Measurements from ENCODE around the gene PHLPP2. TPM values are rescaled to one million over a fixed set of nuclear protein-coding genes. Genes with fewer than 3 reads are reported as not detected.

PHLPP2 gene
- total and polyA plus RNA-seq, 2 experiments from 2014 or later = 7.4 to 15.0 TPM

- Histone ChIP-seq H3K9me2 (replicated peaks; ENCODE audit: insufficient read depth) (no peaks in the 10 kb centered on the region), H3K27me3 (no peaks in the 10 kb centered on the region), H3K79me2 (peaks cover 58% of the 10 kb centered on the region), H3K4me2 (no peak overlapping the region), H4K20me1 (ENCODE audit: insufficient read depth, poor library complexity, severe bottlenecking) (peaks cover 3% of the 10 kb centered on the region), H3K27ac (peak overlapping the region; percentile 49), H3K9me3 (ENCODE audit: low read depth) (no peaks in the 10 kb centered on the region), H2AFZ (no peak overlapping the region), H3K36me3 (replicated peaks; ENCODE audit: insufficient read depth, low read depth) (no peaks in the 10 kb centered on the region), H3K4me1 (ENCODE audit: insufficient read depth) (peaks cover 18% of the 10 kb centered on the region), H3K4me3 (no peak overlapping the region)
- no peak for DNase-seq (ENCODE audit: low spot score)
- no peak for TF ChIP-seq EZH2phosphoT487 (IDR thresholded peaks at IDR 0.05; ENCODE audit: low read depth, severe bottlenecking, unreplicated experiment)
- no peak for TF ChIP-seq EZH2 (IDR thresholded peaks at IDR 0.05; ENCODE audit: borderline replicate concordance)
- TF ChIP-seq, protein P1, sequence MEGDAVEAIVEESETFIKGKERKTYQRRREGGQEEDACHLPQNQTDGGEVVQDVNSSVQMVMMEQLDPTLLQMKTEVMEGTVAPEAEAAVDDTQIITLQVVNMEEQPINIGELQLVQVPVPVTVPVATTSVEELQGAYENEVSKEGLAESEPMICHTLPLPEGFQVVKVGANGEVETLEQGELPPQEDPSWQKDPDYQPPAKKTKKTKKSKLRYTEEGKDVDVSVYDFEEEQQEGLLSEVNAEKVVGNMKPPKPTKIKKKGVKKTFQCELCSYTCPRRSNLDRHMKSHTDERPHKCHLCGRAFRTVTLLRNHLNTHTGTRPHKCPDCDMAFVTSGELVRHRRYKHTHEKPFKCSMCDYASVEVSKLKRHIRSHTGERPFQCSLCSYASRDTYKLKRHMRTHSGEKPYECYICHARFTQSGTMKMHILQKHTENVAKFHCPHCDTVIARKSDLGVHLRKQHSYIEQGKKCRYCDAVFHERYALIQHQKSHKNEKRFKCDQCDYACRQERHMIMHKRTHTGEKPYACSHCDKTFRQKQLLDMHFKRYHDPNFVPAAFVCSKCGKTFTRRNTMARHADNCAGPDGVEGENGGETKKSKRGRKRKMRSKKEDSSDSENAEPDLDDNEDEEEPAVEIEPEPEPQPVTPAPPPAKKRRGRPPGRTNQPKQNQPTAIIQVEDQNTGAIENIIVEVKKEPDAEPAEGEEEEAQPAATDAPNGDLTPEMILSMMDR (IDR thresholded peaks at IDR 0.05; ENCODE audit: poor library complexity) = no peak
- WGBS (ENCODE audit: low lambda C conversion rate, missing lambda C conversion rate) = 65% methylated on average over 3 of the region's 3 CpGs
Observed at GRCh38 chr16:71711789-71712188, 12.7 kb downstream of the PHLPP2 start.

GRCh38 chr16:71709229-71709781 is 15.2 kb downstream of the PHLPP2 start:
- DNase-seq (ENCODE audit: low spot score) = peak; percentile 24
- peaks cover 48% of the 10 kb centered on the region for H3K79me2 ChIP-seq
- 53% methylated on average over 2 of the region's 2 CpGs for WGBS (ENCODE audit: low lambda C conversion rate, missing lambda C conversion rate)

GRCh38 chr16:71708696-71709095 is 15.8 kb downstream of the PHLPP2 start:
- peaks cover 42% of the 10 kb centered on the region for H3K79me2 ChIP-seq

More at GRCh38 chr16:71709229-71709781, 15.2 kb downstream of the PHLPP2 start:
- no peak overlapping the region for H3K4me3 ChIP-seq
- H3K36me3 ChIP-seq (replicated peaks; ENCODE audit: insufficient read depth, low read depth) = no peaks in the 10 kb centered on the region
- TF ChIP-seq EZH2 (IDR thresholded peaks at IDR 0.05; ENCODE audit: borderline replicate concordance) (no peak), EZH2phosphoT487 (IDR thresholded peaks at IDR 0.05; ENCODE audit: low read depth, severe bottlenecking, unreplicated experiment) (no peak)
- TF ChIP-seq, protein P1 (IDR thresholded peaks at IDR 0.05; ENCODE audit: poor library complexity) = no peak
- H3K4me2 ChIP-seq = peak overlapping the region; percentile 10
- peaks cover 18% of the 10 kb centered on the region for H3K4me1 ChIP-seq (ENCODE audit: insufficient read depth)
- H3K9me2 ChIP-seq (replicated peaks; ENCODE audit: insufficient read depth) = no peaks in the 10 kb centered on the region
- no peaks in the 10 kb centered on the region for H3K27me3 ChIP-seq
- peak overlapping the region; percentile 23 for H3K27ac ChIP-seq
- H2AFZ ChIP-seq = no peak overlapping the region
- H4K20me1 ChIP-seq (ENCODE audit: insufficient read depth, poor library complexity, severe bottlenecking) = peaks cover 3% of the 10 kb centered on the region
- no peaks in the 10 kb centered on the region for H3K9me3 ChIP-seq (ENCODE audit: low read depth)

More at GRCh38 chr16:71708696-71709095, 15.8 kb downstream of the PHLPP2 start:
- Histone ChIP-seq H4K20me1 (ENCODE audit: insufficient read depth, poor library complexity, severe bottlenecking) (peaks cover 3% of the 10 kb centered on the region), H3K4me2 (no peak overlapping the region), H3K9me3 (ENCODE audit: low read depth) (no peaks in the 10 kb centered on the region), H3K4me3 (no peak overlapping the region), H3K4me1 (ENCODE audit: insufficient read depth) (peaks cover 18% of the 10 kb centered on the region), H3K27ac (peak overlapping the region; percentile 12), H3K9me2 (replicated peaks; ENCODE audit: insufficient read depth) (no peaks in the 10 kb centered on the region), H3K27me3 (no peaks in the 10 kb centered on the region), H3K36me3 (replicated peaks; ENCODE audit: insufficient read depth, low read depth) (no peaks in the 10 kb centered on the region), H2AFZ (no peak overlapping the region)
- TF ChIP-seq, protein P1 (IDR thresholded peaks at IDR 0.05; ENCODE audit: poor library complexity) = no peak
- no peak for TF ChIP-seq EZH2phosphoT487 (IDR thresholded peaks at IDR 0.05; ENCODE audit: low read depth, severe bottlenecking, unreplicated experiment)
- DNase-seq (ENCODE audit: low spot score) = no peak
- WGBS (ENCODE audit: low lambda C conversion rate, missing lambda C conversion rate) = 98% methylated on average over 2 of the region's 2 CpGs

Data from hepatocyte (in vitro differentiated cells).